Stimulated activated naive CD8-positive, alpha-beta T cell treated with anti-CD3 and anti-CD28 coated beads, Interleukin-15, amount 100 ng/mL, for 72 hours (primary cell): Measurements from ENCODE around the gene CX3CL1.

Experiments used
- ATAC-seq: fragments of 150-1000 bp; cut with Tn5 transposase; 2 replicates; pipeline ENCODE4 v1.10.0; 2021; ENCODE audit warnings: mild to moderate bottlenecking, moderate library complexity
- DNase-seq, 2 donors: peaks; one replicate each; pipeline ENCODE4 v3.0.0; 2021 to 2022
- H3K27ac Mint-ChIP-seq, 2 donors: one replicate each; pipeline ENCODE4 v1.8.0; 2022; ENCODE audit warnings: mild to moderate bottlenecking in 2 of 2, mixed read lengths in 2 of 2, moderate library complexity in 2 of 2
- H3K27me3 Mint-ChIP-seq: one replicate; pipeline ENCODE4 v1.8.0; 2022; ENCODE audit warnings: mixed read lengths
- H3K4me1 Mint-ChIP-seq: one replicate; pipeline ENCODE4 v1.8.0; 2022; ENCODE audit warnings: mild to moderate bottlenecking, mixed read lengths
- H3K4me3 Mint-ChIP-seq, 2 donors: one replicate each; pipeline ENCODE4 v1.8.0; 2022; ENCODE audit warnings: mild to moderate bottlenecking in 2 of 2, mixed read lengths in 2 of 2, moderate library complexity in 1 of 2
- H3K9me3 Mint-ChIP-seq, 2 donors: one replicate each; pipeline ENCODE4 v1.8.0; 2022; ENCODE audit warnings: mixed read lengths in 2 of 2

CX3CL1 gene

GRCh38 chr16:57403965-57404817 is 31.9 kb downstream of the CX3CL1 start, which contains the start of gene CCL17:
Gene CCL17 (plus strand): TSS chr16:57404767. CDS start chr16:57413933, 9,166 bp downstream.
- Mint-ChIP-seq H3K9me3 (no peaks in the 10 kb centered on the region), H3K27me3 (peaks cover 8% of the 10 kb centered on the region), H3K4me3 (no peak within 1 kb of the TSS), H3K4me1 (peaks cover 15% of the 10 kb centered on the region), H3K27ac (peak within 1 kb of the TSS; percentile 12 to 59)
- ATAC-seq: no peak
- DNase-seq: no peak

- Mint-ChIP-seq H3K27me3 (peaks cover 8% of the 10 kb centered on the region), H3K4me3 (no peak overlapping the region), H3K4me1 (peaks cover 15% of the 10 kb centered on the region), H3K27ac (peak overlapping the region in 1 of 2 donors; percentile 59), H3K9me3 (no peaks in the 10 kb centered on the region)
- no peak for ATAC-seq
- DNase-seq: no peak
These were observed 32.8 kb downstream of the CX3CL1 start for GRCh38 chr16:57405097-57405496.

GRCh38 chr16:57406881-57407280 is 34.6 kb downstream of the CX3CL1 start:
- Mint-ChIP-seq H3K9me3 (no peaks in the 10 kb centered on the region), H3K27me3 (peaks cover 8% of the 10 kb centered on the region), H3K4me3 (no peak overlapping the region), H3K4me1 (peaks cover 15% of the 10 kb centered on the region), H3K27ac (no peak overlapping the region)
- no peak for ATAC-seq
- DNase-seq: no peak

- ATAC-seq: no peak
- Mint-ChIP-seq H3K27ac (no peak overlapping the region), H3K4me1 (peaks cover 15% of the 10 kb centered on the region), H3K4me3 (no peak overlapping the region), H3K27me3 (peaks cover 8% of the 10 kb centered on the region), H3K9me3 (no peaks in the 10 kb centered on the region)
- no peak for DNase-seq
These were observed 35.4 kb downstream of the CX3CL1 start for GRCh38 chr16:57407521-57408353.

GRCh38 chr16:57409065-57409464 is 36.8 kb downstream of the CX3CL1 start:
- no peak for DNase-seq
- no peak overlapping the region for H3K27ac Mint-ChIP-seq
- H3K27me3 Mint-ChIP-seq: peaks cover 8% of the 10 kb centered on the region
- peaks cover 12% of the 10 kb centered on the region for H3K4me1 Mint-ChIP-seq
- no peaks in the 10 kb centered on the region for H3K9me3 Mint-ChIP-seq
- no peak overlapping the region for H3K4me3 Mint-ChIP-seq
- no peak for ATAC-seq

- Mint-ChIP-seq H3K9me3 (no peaks in the 10 kb centered on the region), H3K4me3 (no peak overlapping the region), H3K27ac (no peak overlapping the region), H3K4me1 (peaks cover 6% of the 10 kb centered on the region), H3K27me3 (peaks cover 5% of the 10 kb centered on the region)
- no peak for ATAC-seq
- DNase-seq: no peak
These were observed 37.7 kb downstream of the CX3CL1 start for GRCh38 chr16:57409870-57410587.

GRCh38 chr16:57411362-57411976 is 39.2 kb downstream of the CX3CL1 start:
- H3K4me3 Mint-ChIP-seq: no peak overlapping the region
- no peaks in the 10 kb centered on the region for H3K9me3 Mint-ChIP-seq
- ATAC-seq: no peak
- DNase-seq: no peak
- no peaks in the 10 kb centered on the region for H3K27me3 Mint-ChIP-seq
- H3K27ac Mint-ChIP-seq: no peak overlapping the region
- H3K4me1 Mint-ChIP-seq: peaks cover 4% of the 10 kb centered on the region

GRCh38 chr16:57412584-57412983 is 40.3 kb downstream of the CX3CL1 start:
- ATAC-seq (no peak), DNase-seq (no peak)
- Mint-ChIP-seq H3K4me3 (no peak overlapping the region), H3K27ac (no peak overlapping the region), H3K4me1 (peaks cover 15% of the 10 kb centered on the region), H3K9me3 (no peaks in the 10 kb centered on the region), H3K27me3 (no peaks in the 10 kb centered on the region)

GRCh38 chr16:57413301-57413730 is 41.0 kb downstream of the CX3CL1 start:
- Mint-ChIP-seq H3K4me3 (no peak overlapping the region), H3K9me3 (no peaks in the 10 kb centered on the region), H3K27ac (no peak overlapping the region), H3K4me1 (peaks cover 21% of the 10 kb centered on the region), H3K27me3 (no peaks in the 10 kb centered on the region)
- DNase-seq (no peak), ATAC-seq (no peak)

GRCh38 chr16:57413733-57414132 is 41.4 kb downstream of the CX3CL1 start:
- no peak for ATAC-seq
- Mint-ChIP-seq H3K27ac (no peak overlapping the region), H3K4me1 (peaks cover 25% of the 10 kb centered on the region), H3K27me3 (no peaks in the 10 kb centered on the region), H3K4me3 (no peak overlapping the region), H3K9me3 (no peaks in the 10 kb centered on the region)
- no peak for DNase-seq

- ATAC-seq (no peak), DNase-seq (no peak)
- Mint-ChIP-seq H3K27me3 (no peaks in the 10 kb centered on the region), H3K4me1 (peaks cover 37% of the 10 kb centered on the region), H3K4me3 (no peak overlapping the region), H3K27ac (peak overlapping the region in 1 of 2 donors; percentile 99), H3K9me3 (no peaks in the 10 kb centered on the region)
These were observed 43.8 kb downstream of the CX3CL1 start for GRCh38 chr16:57416084-57416483.

- peak overlapping the region; percentile 45 to 71 for H3K27ac Mint-ChIP-seq
- H3K4me3 Mint-ChIP-seq: peak overlapping the region in 1 of 2 donors; percentile 11
These were observed 47.2 kb downstream of the CX3CL1 start for GRCh38 chr16:57419506-57419905.

GRCh38 chr16:57422026-57422944 is 50.0 kb downstream of the CX3CL1 start:
- Mint-ChIP-seq H3K4me1 (peaks cover 32% of the 10 kb centered on the region), H3K27me3 (no peaks in the 10 kb centered on the region), H3K4me3 (no peak overlapping the region), H3K9me3 (no peaks in the 10 kb centered on the region), H3K27ac (peak overlapping the region in 1 of 2 donors; percentile 86)
- no peak for DNase-seq
- no peak for ATAC-seq

More at GRCh38 chr16:57419506-57419905, 47.2 kb downstream of the CX3CL1 start:
- no peak for ATAC-seq
- no peak for DNase-seq
- peaks cover 44% of the 10 kb centered on the region for H3K4me1 Mint-ChIP-seq
- no peaks in the 10 kb centered on the region for H3K27me3 Mint-ChIP-seq
- no peaks in the 10 kb centered on the region for H3K9me3 Mint-ChIP-seq

GRCh38 chr16:57423152-57423551 is 50.9 kb downstream of the CX3CL1 start:
- peaks cover 24% of the 10 kb centered on the region for H3K4me1 Mint-ChIP-seq
- no peak for ATAC-seq
- no peak for DNase-seq
- H3K27ac Mint-ChIP-seq: no peak overlapping the region
- no peaks in the 10 kb centered on the region for H3K9me3 Mint-ChIP-seq
- H3K27me3 Mint-ChIP-seq: no peaks in the 10 kb centered on the region
- H3K4me3 Mint-ChIP-seq: no peak overlapping the region
